Stomach (tissue), 4 donors: ENCODE data around the gene CHCHD5.

ENCODE experiments used
- EP300 ChIP-seq: sonication (generic); formaldehyde crosslinking; IDR thresholded peaks from one replicate; pipeline ENCODE4 v1.6.1; 2017; ENCODE audit warnings: antibody characterized with exemption
- POLR2AphosphoS5 ChIP-seq, 3 donors: sonication (generic); formaldehyde crosslinking; IDR thresholded peaks; one replicate each; pipeline ENCODE4 v1.6.1; 2016; ENCODE audit warnings: antibody characterized with exemption in 3 of 3
- TF ChIP-seq, protein P1 (sequence below), 7 experiments: fragments of 450-650 bp in 4 of 7; fragments of 200-600 bp in 3 of 7; sonication (generic) in 3 of 7; IDR thresholded peaks; one replicate each; pipeline ENCODE4 v1.5.1; 2016 to 2019; ENCODE audit warnings: antibody characterized with exemption in 7 of 7, control low read depth in 2 of 7, mild to moderate bottlenecking in 1 of 7

DNA sequence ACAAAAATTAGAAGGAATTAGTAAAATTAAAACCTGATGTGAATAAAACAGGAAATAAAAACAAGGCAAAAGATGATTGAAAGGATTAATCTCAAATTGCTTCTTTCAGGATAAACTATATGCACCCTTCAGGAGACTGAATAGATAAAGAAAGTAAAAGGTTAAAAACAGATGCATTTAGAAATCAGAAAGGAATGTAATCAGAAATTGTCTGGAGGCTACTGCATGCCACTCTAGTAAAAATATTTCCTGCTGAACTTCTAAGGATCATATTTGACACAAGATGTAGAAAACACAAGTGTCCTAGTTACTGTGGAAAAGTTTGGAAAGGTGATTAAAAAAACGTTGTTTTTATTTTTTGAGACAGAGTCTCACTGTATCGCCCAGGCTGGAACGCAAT, 16.2 kb downstream of the CHCHD5 start:
- no peak for TF ChIP-seq POLR2AphosphoS5 (IDR thresholded peaks at IDR 0.05)
- TF ChIP-seq, protein P1, sequence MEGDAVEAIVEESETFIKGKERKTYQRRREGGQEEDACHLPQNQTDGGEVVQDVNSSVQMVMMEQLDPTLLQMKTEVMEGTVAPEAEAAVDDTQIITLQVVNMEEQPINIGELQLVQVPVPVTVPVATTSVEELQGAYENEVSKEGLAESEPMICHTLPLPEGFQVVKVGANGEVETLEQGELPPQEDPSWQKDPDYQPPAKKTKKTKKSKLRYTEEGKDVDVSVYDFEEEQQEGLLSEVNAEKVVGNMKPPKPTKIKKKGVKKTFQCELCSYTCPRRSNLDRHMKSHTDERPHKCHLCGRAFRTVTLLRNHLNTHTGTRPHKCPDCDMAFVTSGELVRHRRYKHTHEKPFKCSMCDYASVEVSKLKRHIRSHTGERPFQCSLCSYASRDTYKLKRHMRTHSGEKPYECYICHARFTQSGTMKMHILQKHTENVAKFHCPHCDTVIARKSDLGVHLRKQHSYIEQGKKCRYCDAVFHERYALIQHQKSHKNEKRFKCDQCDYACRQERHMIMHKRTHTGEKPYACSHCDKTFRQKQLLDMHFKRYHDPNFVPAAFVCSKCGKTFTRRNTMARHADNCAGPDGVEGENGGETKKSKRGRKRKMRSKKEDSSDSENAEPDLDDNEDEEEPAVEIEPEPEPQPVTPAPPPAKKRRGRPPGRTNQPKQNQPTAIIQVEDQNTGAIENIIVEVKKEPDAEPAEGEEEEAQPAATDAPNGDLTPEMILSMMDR (IDR thresholded peaks at IDR 0.05) = no peak
- no peak for TF ChIP-seq EP300
